D721Med (cell line): ENCODE results near the gene SUDS3.
"Not testable (repeated sequence)": the region's sequence is repeated elsewhere in the genome, so short reads cannot be mapped to it uniquely, and the experiment has no call there.

Experiments used
- DNase-seq: peaks from one replicate; pipeline ENCODE4 v3.0.0; 2011; ENCODE audit warnings: low spot score; ENCODE audit not compliant: insufficient read length
- FAIRE-seq: peaks from 2 replicates; lab custom pipeline; 2011; peaks lifted over from hg19 to GRCh38; lab: Jason Lieb, UNC
- TF ChIP-seq, protein P1 (sequence below): IDR thresholded peaks from 2 replicates; pipeline ENCODE4 v1.5.1; 2012; ENCODE audit warnings: mild to moderate bottlenecking, control low read depth; ENCODE audit not compliant: insufficient read depth; ENCODE audit errors: missing control alignments

The SUDS3 gene

DNA sequence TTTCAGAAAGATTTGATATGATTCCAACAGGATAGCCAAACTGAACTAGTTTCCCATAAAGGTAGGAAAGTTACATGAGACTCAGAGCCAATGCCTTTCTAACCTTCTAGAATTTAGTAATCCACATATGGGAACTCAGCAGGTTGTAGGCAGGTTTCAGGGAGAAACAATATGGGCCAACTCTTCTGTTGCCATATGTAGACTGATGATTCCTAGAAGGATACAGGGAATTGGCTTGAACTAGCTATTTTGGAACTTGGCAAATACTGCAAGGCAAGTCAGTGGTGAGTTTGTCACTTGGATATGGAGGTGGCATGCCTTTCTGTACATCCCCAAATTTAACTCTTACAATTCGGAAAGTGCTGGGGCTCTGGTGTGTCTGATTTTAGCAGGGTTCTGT is 15.5 kb downstream of the SUDS3 start:
- TF ChIP-seq, protein P1, sequence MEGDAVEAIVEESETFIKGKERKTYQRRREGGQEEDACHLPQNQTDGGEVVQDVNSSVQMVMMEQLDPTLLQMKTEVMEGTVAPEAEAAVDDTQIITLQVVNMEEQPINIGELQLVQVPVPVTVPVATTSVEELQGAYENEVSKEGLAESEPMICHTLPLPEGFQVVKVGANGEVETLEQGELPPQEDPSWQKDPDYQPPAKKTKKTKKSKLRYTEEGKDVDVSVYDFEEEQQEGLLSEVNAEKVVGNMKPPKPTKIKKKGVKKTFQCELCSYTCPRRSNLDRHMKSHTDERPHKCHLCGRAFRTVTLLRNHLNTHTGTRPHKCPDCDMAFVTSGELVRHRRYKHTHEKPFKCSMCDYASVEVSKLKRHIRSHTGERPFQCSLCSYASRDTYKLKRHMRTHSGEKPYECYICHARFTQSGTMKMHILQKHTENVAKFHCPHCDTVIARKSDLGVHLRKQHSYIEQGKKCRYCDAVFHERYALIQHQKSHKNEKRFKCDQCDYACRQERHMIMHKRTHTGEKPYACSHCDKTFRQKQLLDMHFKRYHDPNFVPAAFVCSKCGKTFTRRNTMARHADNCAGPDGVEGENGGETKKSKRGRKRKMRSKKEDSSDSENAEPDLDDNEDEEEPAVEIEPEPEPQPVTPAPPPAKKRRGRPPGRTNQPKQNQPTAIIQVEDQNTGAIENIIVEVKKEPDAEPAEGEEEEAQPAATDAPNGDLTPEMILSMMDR: no peak
- FAIRE-seq (no peak), DNase-seq (no peak)

DNA sequence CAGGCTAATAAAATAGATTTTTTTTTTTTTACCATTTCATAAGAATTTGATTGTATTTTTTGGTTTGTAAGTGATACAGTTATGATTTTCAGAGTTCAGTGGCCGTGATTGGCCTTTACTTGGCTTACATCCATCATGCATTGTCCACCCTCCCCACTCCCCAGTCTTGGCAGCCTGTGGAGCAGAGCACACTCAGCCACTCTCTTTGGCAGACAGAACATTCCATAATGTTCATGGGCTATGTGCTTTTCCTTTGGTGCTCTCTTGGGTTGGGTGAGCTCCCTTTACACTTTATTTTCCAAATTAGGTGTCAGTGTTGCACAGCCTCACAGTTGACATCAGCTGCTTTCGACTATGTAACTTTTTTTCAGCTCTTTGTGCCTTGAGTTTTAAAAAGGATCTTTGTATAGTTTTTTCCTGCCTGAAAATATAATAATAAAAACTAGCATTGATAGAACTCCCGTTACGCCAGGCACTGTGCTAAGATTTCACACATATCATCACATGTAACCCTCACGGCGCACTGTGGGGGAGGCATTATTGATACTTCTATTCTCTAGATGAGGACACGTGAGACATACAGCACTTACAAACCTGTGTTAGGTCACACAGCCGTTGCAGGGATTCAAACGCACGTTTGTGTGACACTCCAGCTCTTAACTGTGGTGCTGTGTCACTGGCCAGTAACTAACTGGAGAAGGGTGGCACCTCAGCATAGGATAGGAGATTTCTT is 21.5 kb downstream of the SUDS3 start:
- DNase-seq: no peak
- no peak for FAIRE-seq
- TF ChIP-seq, protein P1: no peak

DNA sequence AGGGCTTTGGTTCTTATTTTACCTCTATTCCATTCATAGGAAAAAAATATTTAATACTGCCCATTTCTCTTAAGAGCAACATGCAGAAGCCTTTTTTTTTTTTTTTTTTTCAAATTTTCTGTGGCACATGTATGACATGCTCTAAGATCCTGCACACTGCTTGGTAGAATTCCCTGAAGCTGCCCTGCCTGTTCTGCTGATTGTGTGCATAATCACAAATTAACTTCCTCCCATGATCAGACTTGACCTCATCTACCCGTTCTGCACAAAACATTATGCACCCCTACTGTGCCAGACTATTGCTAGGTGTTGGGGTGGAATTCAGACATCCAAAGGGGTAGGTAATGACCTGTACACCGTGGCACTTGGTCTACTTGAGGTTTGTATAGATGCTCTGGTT is 22.2 kb downstream of the SUDS3 start:
- no peak for FAIRE-seq
- TF ChIP-seq, protein P1: no peak
- no peak for DNase-seq

DNA sequence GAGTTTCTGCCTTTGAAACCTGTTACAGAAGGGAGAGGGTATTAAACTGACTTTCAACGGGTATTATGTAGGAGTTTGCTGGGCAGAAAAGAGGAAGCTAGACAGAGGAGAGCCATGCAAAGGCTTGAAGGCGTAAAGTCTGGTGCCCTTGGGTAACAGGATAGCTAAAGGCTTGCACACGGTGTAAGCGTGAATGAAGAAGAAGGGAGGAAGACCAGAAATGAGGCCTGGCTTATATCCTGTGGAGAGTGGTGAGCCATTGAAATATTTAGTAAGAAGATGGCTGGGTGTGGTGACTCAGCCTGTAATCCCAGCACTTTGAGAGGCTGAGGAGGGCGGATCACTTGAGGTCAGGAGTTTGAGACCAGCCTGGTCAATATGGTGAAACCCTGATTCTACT is 22.6 kb downstream of the SUDS3 start:
- no peak for FAIRE-seq
- DNase-seq: no peak
- TF ChIP-seq, protein P1: no peak

DNA sequence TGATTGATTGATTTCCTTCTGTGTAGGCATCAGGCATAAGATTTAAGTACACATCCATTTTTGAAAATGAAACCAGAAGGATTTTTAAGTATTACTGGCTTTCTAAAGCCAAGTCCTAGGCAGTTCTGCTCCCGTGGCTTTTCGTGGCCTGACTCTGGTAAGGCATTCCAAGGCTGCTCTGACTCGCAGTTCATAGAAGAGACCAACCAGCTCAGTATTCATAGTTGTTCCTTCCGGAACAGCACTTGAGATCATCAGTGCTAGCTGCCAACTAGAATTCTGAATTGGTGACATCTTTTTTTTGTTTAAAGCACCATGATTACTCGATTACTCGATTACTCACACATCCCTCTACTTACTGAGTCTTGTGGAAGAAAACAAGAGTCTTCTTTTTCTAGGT is 25.9 kb downstream of the SUDS3 start:
- FAIRE-seq (no peak), DNase-seq (no peak)
- TF ChIP-seq, protein P1: no peak

DNA sequence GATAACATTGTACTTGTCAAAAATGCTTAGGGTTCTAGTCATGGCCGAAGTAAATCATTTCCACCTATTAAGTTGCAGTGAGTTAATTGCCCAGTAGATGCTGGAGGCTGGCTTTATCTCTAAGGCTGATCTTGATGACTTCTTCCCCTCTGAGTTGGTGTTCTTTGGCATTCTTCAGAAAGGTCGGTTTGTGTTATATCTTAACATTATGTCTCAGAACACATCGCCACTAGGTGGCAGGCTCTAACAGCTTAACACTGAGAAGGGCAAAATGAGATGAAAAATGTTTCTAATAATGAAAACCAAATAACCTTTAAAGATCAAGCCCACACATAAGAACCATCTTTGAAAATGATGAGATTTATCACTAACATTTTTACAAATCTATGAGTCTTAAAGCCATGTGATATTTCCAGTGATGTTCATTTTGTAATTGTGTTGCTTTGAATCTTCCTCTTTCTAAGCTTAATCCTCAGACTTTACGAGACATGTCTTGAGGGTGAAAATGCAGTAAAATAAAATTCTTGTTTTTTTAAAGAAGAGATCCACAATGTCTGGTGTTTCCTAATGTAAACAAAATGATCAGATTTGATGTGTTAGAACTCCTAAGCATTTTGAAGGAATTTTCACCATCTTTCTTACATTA is 28.6 kb downstream of the SUDS3 start:
- FAIRE-seq (peak; percentile 95), DNase-seq (peak; percentile 41)

DNA sequence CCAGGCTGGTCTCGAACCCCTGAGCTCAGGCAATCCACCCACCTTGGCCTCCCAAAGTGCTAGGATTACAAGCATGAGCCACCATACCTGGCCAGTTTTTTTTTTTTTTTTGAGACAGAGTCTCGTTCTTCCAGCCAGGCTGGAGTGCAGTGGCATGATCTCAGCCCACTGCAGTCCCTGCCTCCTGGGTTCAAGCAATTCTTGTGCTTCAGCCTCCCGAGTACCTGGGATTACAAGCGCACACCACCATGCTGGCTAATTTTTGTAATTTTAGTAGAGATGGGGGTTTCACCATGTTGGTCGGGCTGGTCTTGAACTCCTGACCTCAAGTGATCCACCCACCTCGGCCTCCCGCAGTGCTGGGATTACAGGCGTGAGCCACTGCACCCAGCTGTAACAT is 31.9 kb downstream of the SUDS3 start:
- FAIRE-seq, DNase-seq: not testable (repeated sequence)

More for the DNA sequence above, 28.6 kb downstream of the SUDS3 start:
- TF ChIP-seq, protein P1: peak; percentile 96
